ENCODE measurements around the gene C19orf85.
"Not testable (repeated sequence)": the region's sequence is repeated elsewhere in the genome, so short reads cannot be mapped to it uniquely, and the experiment has no call there.

C19orf85 gene

DNA sequence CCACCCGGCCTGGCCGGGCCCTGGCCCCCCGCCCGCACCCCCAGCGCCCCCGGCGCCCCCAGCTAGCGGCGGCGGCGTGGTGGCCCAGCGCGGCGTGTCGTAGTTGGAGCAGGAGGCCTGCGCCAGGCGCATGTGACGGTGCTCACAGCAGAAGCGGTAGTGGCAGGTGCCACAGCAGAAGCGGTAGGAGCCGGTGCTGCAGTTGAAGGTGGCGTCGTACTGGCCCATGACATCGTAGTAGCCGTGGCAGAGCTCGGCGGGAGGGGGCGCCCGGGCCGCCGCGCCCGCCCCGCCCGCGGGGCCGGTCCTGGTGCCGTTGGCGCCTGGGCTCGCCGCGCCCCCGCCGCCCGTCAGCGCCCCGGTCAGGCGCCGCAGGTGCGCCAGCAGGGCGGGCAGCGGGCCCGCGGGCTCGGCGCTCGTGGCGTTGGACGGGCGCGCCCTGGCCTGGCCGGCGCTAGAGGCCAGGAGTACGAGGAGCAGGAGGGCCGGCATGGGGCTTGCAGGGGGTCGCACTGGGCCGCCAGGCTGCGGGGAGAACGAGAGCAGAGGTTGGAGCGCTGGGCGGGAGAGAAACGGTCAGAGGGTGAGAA is 22.1 kb downstream of the C19orf85 start:
- DNase-seq (ENCODE audit: low read depth in 2 of 3, low spot score in 2 of 3) = no peak

- no peak for DNase-seq (ENCODE audit: low read depth in 2 of 3, low spot score in 2 of 3)
Measured at GRCh38 chr19:55441692-55442321, 22.7 kb downstream of the C19orf85 start.

GRCh38 chr19:55441319-55441691 is 23.2 kb downstream of the C19orf85 start:
- no peak for DNase-seq (ENCODE audit: low read depth in 2 of 3, low spot score in 2 of 3)

GRCh38 chr19:55440411-55441105 is 24.0 kb downstream of the C19orf85 start:
- no peak for DNase-seq (ENCODE audit: low read depth in 2 of 3, low spot score in 2 of 3)

GRCh38 chr19:55439052-55439451 is 25.5 kb downstream of the C19orf85 start:
- no peak for DNase-seq (ENCODE audit: low read depth in 2 of 3, low spot score in 2 of 3)

GRCh38 chr19:55437410-55437809 is 27.1 kb downstream of the C19orf85 start:
- DNase-seq (ENCODE audit: low read depth in 2 of 3, low spot score in 2 of 3) = no peak

GRCh38 chr19:55436847-55437246 is 27.7 kb downstream of the C19orf85 start:
- DNase-seq (ENCODE audit: low read depth in 2 of 3, low spot score in 2 of 3) = no peak

- DNase-seq (ENCODE audit: low read depth in 2 of 3, low spot score in 2 of 3) = no peak
Measured at GRCh38 chr19:55435020-55435419, 29.5 kb downstream of the C19orf85 start.

DNA sequence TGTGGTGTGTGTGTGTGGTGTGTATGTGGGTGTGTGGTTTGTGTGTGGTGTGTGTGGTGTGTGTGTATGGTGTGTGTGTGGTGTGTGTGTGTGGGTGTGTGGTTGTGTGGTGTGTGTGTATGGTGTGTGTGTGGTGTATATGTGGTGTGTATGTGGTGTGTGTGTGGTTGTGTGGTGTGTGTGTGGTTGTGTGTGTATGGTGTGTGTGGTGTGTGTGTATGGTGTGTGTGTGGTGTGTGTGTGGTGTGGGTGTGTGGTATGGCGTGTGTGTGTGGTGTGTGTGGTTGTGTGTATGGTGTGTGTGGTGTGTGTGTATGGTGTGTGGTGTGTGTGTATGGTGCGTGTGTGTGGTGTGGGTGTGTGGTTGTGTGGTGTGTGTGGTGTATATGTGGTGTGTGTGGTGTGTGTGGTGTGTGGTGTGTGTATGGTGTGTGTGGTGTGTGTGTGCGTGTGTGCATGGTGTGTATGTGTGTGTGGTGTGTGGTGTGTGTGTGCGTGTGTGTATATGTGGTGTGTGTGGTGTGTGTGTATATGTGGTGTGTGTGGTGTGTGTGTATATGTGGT is 30.1 kb downstream of the C19orf85 start:
- no peak for DNase-seq (ENCODE audit: low read depth in 2 of 3, low spot score in 2 of 3)

DNA sequence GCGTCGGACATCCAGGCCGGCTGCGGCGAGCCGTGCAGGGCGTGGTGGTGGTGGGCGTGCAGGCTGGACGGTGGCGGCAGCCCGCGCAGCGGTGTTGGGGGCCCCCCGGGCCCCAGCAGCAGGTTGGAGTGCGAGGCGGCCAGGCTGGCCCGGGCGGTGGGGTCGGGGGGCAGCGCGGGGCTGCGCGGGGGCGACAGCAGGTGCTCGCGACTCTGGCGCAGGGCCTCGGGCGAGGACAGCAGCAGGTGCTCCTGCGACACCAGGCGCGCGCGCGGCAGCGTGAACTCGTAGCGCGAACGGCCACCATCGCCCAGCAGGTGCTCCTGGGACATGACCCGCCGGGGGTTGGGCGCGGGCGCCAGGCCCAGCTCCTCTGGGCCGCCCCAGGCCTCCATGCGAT is 31.3 kb downstream of the C19orf85 start:
- no peak for DNase-seq (ENCODE audit: low read depth in 2 of 3, low spot score in 2 of 3)

- DNase-seq (ENCODE audit: low read depth in 2 of 3, low spot score in 2 of 3) = no peak
Measured at GRCh38 chr19:55432241-55432959, 32.2 kb downstream of the C19orf85 start.

DNA sequence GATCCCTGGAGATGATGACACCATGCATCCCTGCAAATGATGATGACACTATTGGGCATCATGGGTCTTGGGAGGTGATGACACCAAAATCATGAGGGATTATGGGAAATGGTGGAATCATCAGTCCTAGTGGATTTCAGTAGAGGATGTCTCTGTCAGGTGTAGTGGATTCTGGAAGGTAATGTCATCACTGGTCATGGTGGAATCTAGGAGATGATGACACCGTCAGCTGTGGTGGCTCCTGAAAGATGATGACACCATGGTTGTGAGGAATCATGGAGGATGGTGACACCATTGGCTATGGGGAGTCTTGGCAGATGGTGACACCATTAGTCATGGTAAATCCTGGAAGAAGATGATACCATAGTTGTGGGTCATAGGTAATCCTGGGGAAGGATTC is 33.4 kb downstream of the C19orf85 start:
- no peak for DNase-seq (ENCODE audit: low read depth in 2 of 3, low spot score in 2 of 3)

- no peak for DNase-seq (ENCODE audit: low read depth in 2 of 3, low spot score in 2 of 3)
Measured at GRCh38 chr19:55426042-55426441, 38.5 kb downstream of the C19orf85 start.

DNA sequence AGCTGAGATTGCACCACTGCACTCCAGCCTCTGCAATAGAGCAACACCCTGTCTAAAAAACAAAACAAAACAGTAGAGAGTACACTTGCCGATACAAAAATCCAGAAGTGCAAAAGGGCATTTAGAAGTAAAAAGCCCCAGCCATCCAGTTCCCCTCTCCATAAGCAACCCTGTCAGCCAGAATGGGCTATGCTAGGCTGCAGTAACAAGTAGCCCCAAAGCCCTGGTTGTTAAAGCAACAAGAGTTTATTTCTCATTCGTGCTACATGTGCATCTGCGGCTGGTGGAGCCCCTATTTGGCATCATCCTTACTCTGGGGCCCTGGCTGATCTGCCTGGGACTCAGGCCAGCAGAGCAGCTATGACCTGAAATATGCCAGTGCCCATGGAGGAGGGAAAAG is 40.0 kb downstream of the C19orf85 start:
- DNase-seq (ENCODE audit: low read depth in 2 of 3, low spot score in 2 of 3) = no peak

GRCh38 chr19:55423225-55424005 is 41.1 kb downstream of the C19orf85 start:
- DNase-seq (ENCODE audit: low read depth in 2 of 3, low spot score in 2 of 3) = no peak

- DNase-seq (ENCODE audit: low read depth in 2 of 3, low spot score in 2 of 3) = not testable (repeated sequence)
Measured at GRCh38 chr19:55421281-55421680, 43.3 kb downstream of the C19orf85 start.

DNA sequence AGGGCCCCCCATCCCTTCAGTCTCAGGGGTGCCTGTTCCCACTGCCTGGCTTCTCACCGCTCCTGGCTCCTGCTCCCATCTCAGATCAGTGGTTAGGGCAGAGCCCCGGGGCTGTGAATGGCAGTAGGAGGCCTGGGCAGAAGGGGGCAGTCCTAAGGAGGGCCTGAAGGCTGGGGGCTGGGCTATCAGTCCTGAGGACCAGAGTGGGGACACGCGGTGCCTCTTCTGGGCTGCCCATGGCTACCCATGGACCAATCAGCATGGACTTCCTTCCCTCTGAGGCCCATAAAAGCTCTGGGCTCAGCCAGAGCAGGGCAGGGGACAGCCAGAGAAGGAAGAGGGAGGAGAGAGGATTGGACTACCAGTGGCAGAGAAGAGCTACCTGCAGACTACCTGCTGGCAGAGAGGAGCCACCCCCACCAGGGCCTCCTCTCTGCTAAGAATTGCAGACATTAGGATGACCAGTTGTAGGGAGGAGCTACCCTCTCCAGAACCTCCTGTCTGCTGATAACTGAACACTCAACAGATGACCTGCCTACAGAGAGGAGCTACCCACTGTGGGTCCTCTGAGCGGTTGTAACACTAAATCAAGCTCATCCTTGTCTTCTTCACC is 44.8 kb downstream of the C19orf85 start:
- DNase-seq (ENCODE audit: low read depth in 2 of 3, low spot score in 2 of 3) = no peak

GRCh38 chr19:55419103-55419502 is 45.4 kb downstream of the C19orf85 start:
- DNase-seq (ENCODE audit: low read depth in 2 of 3, low spot score in 2 of 3) = no peak

DNA sequence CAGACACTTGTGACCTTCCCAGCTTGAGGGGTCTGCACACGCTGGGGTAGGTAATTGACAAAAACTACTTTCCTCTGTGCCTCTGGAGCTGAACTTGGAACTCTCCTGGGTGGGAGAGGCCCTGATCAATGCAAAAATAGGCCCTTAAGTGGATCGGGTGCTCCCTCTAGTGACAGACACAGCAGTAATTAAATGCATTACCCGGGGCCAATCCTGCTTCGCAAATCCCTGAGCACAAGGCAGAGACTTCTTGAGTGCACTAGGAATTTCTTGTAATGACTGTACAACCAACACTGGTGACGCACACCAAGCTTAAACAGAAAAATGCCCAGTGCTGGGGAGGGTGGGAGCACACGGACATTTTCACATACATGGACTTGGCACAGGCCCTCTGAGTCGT is 46.4 kb downstream of the C19orf85 start:
- no peak for DNase-seq (ENCODE audit: low read depth in 2 of 3, low spot score in 2 of 3)
